HEK293 (cell line): ENCODE results near the gene MED13L.

ENCODE experiments used
- CTCF ChIA-PET: fragments of 350-600 bp; formaldehyde crosslinking; extraction: SDS; loops from one replicate; lab custom pipeline; 2021; ENCODE audit warnings: antibody characterized with exemption; lab: Yijun Ruan, JAX
- POLR2A ChIA-PET: fragments of 300-600 bp; formaldehyde crosslinking; extraction: SDS; loops from one replicate; lab custom pipeline; 2020; ENCODE audit warnings: antibody characterized with exemption, inconsistent platforms; lab: Yijun Ruan, JAX
- H3K27ac ChIP-seq: fragments of 200-500 bp; sonication (Bioruptor generic); 2 replicates; pipeline ENCODE4 v1.5.1; 2014; ENCODE audit warnings: low read depth, low read length, control low read depth, inconsistent platforms; ENCODE audit errors: extremely low read depth
- H3K36me3 ChIP-seq, 2 experiments: fragments of 200-500 bp in 1 of 2; sonication (Bioruptor generic) in 1 of 2; 1 replicate in 1 of 2; 2 replicates in 1 of 2; pipeline ENCODE4 v1.5.1; 2014 to 2017; ENCODE audit warnings: inconsistent platforms in 2 of 2, low read length in 2 of 2; ENCODE audit not compliant: control insufficient read depth in 2 of 2, insufficient read depth in 1 of 2
- H3K4me1 ChIP-seq: fragments of 200-500 bp; sonication (Bioruptor generic); 2 replicates; pipeline ENCODE4 v1.5.1; 2014; ENCODE audit warnings: mild to moderate bottlenecking, low read length, inconsistent platforms; ENCODE audit not compliant: control insufficient read depth, insufficient read depth
- H3K4me3 ChIP-seq: 2 replicates; pipeline ENCODE4 v1.5.1; 2011; ENCODE audit warnings: low read depth, mild to moderate bottlenecking, control low read depth, low read length, moderate library complexity
- H3K9me3 ChIP-seq: fragments of 200-500 bp; sonication (Bioruptor generic); 2 replicates; pipeline ENCODE4 v1.5.1; 2014; ENCODE audit warnings: low read depth, low read length, inconsistent platforms; ENCODE audit not compliant: control insufficient read depth, insufficient read depth
- BCL11B ChIP-seq: fragments of 450-650 bp; formaldehyde crosslinking; IDR thresholded peaks from 2 replicates; pipeline ENCODE4 v1.5.1; 2016; ENCODE audit warnings: low read depth, missing biosample characterization, missing genetic modification characterization
- FEZF1 ChIP-seq: fragments of 450-650 bp; formaldehyde crosslinking; IDR thresholded peaks from 2 replicates; pipeline ENCODE4 v1.5.1; 2016; ENCODE audit warnings: missing biosample characterization, missing genetic modification characterization
- KLF17 ChIP-seq: fragments of 450-650 bp; formaldehyde crosslinking; IDR thresholded peaks from 2 replicates; pipeline ENCODE4 v1.5.1; 2016; ENCODE audit warnings: missing biosample characterization, missing genetic modification characterization
- KLF7 ChIP-seq: fragments of 450-650 bp; formaldehyde crosslinking; IDR thresholded peaks from 2 replicates; pipeline ENCODE4 v1.5.1; 2016; ENCODE audit warnings: missing biosample characterization, missing genetic modification characterization, borderline replicate concordance
- OSR2 ChIP-seq: fragments of 450-650 bp; formaldehyde crosslinking; IDR thresholded peaks from 2 replicates; pipeline ENCODE4 v1.5.1; 2016; ENCODE audit warnings: missing biosample characterization, missing genetic modification characterization
- PRDM6 ChIP-seq: fragments of 450-650 bp; formaldehyde crosslinking; IDR thresholded peaks from 2 replicates; pipeline ENCODE4 v1.5.1; 2017; ENCODE audit warnings: missing biosample characterization, missing genetic modification characterization
- SP3 ChIP-seq: fragments of 450-650 bp; formaldehyde crosslinking; IDR thresholded peaks from 2 replicates; pipeline ENCODE4 v1.5.1; 2016; ENCODE audit warnings: missing biosample characterization, missing genetic modification characterization
- YY1 ChIP-seq: fragments of 450-650 bp; formaldehyde crosslinking; IDR thresholded peaks from 2 replicates; pipeline ENCODE4 v1.5.1; 2018; ENCODE audit warnings: missing biosample characterization, missing genetic modification characterization
- YY2 ChIP-seq: fragments of 450-650 bp; formaldehyde crosslinking; IDR thresholded peaks from 2 replicates; pipeline ENCODE4 v1.5.1; 2016; ENCODE audit warnings: missing biosample characterization, missing genetic modification characterization
- ZBTB11 ChIP-seq: fragments of 450-650 bp; formaldehyde crosslinking; conservative IDR thresholded peaks from 2 replicates; pipeline ENCODE4 v1.5.1; 2016; ENCODE audit warnings: low read depth, missing biosample characterization, missing genetic modification characterization
- ZBTB17 ChIP-seq: fragments of 450-650 bp; formaldehyde crosslinking; IDR thresholded peaks from 2 replicates; pipeline ENCODE4 v1.5.1; 2016; ENCODE audit warnings: missing biosample characterization, missing genetic modification characterization
- ZNF146 ChIP-seq: fragments of 450-650 bp; formaldehyde crosslinking; IDR thresholded peaks from 2 replicates; pipeline ENCODE4 v1.5.1; 2016; ENCODE audit warnings: missing biosample characterization, missing genetic modification characterization
- ZNF223 ChIP-seq: fragments of 450-650 bp; formaldehyde crosslinking; IDR thresholded peaks from 2 replicates; pipeline ENCODE4 v1.5.1; 2016; ENCODE audit warnings: missing biosample characterization, missing genetic modification characterization
- ZNF23 ChIP-seq: fragments of 450-650 bp; formaldehyde crosslinking; IDR thresholded peaks from 2 replicates; pipeline ENCODE4 v1.5.1; 2016; ENCODE audit warnings: missing biosample characterization, missing genetic modification characterization, borderline replicate concordance
- ZNF24 ChIP-seq: fragments of 450-650 bp; formaldehyde crosslinking; IDR thresholded peaks from 2 replicates; pipeline ENCODE4 v1.5.1; 2016; ENCODE audit warnings: missing biosample characterization, missing genetic modification characterization
- ZNF280D ChIP-seq: fragments of 450-650 bp; formaldehyde crosslinking; IDR thresholded peaks from 2 replicates; pipeline ENCODE4 v1.5.1; 2016; ENCODE audit warnings: missing biosample characterization, missing genetic modification characterization
- ZNF341 ChIP-seq: fragments of 450-650 bp; formaldehyde crosslinking; IDR thresholded peaks from 2 replicates; pipeline ENCODE4; 2016; ENCODE audit warnings: low read depth, missing biosample characterization, missing genetic modification characterization
- ZNF350 ChIP-seq: fragments of 450-650 bp; formaldehyde crosslinking; IDR thresholded peaks from 2 replicates; pipeline ENCODE4 v1.5.0; 2017; ENCODE audit warnings: missing biosample characterization, mild to moderate bottlenecking, missing genetic modification characterization
- ZNF530 ChIP-seq: fragments of 450-650 bp; formaldehyde crosslinking; IDR thresholded peaks from 2 replicates; pipeline ENCODE4 v1.5.1; 2016; ENCODE audit warnings: low read depth, missing biosample characterization, missing genetic modification characterization
- ZNF558 ChIP-seq: fragments of 450-650 bp; formaldehyde crosslinking; IDR thresholded peaks from 2 replicates; pipeline ENCODE4 v1.5.1; 2016; ENCODE audit warnings: missing biosample characterization, missing genetic modification characterization
- ZNF600 ChIP-seq: fragments of 450-650 bp; formaldehyde crosslinking; IDR thresholded peaks from 2 replicates; pipeline ENCODE4 v1.5.1; 2016; ENCODE audit warnings: missing biosample characterization, missing genetic modification characterization
- ZNF645 ChIP-seq: fragments of 450-650 bp; formaldehyde crosslinking; IDR thresholded peaks from 2 replicates; pipeline ENCODE4; 2016; ENCODE audit warnings: missing biosample characterization, missing genetic modification characterization
- ZNF670 ChIP-seq: fragments of 450-650 bp; formaldehyde crosslinking; IDR thresholded peaks from 2 replicates; pipeline ENCODE4 v1.5.1; 2016; ENCODE audit warnings: missing biosample characterization, missing genetic modification characterization, low read depth
- ZNF704 ChIP-seq: fragments of 450-650 bp; formaldehyde crosslinking; IDR thresholded peaks from 2 replicates; pipeline ENCODE4 v1.5.1; 2016; ENCODE audit warnings: missing biosample characterization, missing genetic modification characterization
- ZSCAN23 ChIP-seq: fragments of 450-650 bp; formaldehyde crosslinking; IDR thresholded peaks from 2 replicates; pipeline ENCODE4 v1.5.1; 2016; ENCODE audit warnings: missing biosample characterization, missing genetic modification characterization
- TF ChIP-seq, protein P1 (sequence below): fragments of 450-650 bp; formaldehyde crosslinking; IDR thresholded peaks from 2 replicates; pipeline ENCODE4 v1.5.1; 2016; ENCODE audit warnings: missing biosample characterization, missing genetic modification characterization

The MED13L gene

GRCh38 chr12:116233669-116234068 lies 43.8 kb downstream of the MED13L start:
- Histone ChIP-seq H3K4me1 (peaks cover 31% of the 10 kb centered on the region), H3K27ac (no peak overlapping the region), H3K4me3 (no peak overlapping the region), H3K36me3 (no peaks in the 10 kb centered on the region; a peak in 1 of 3 replicates), H3K9me3 (no peaks in the 10 kb centered on the region)
- ChIA-PET CTCF (interaction anchor here (0.6 to 0.7 kb wide), 2 partner anchors 28 to 393 kb away, joined by 3 read pairs; no protein-coding TSS in a partner anchor), POLR2A (no interaction called here)
- peak; percentile 70 for TF ChIP-seq OSR2
- no peak for TF ChIP-seq ZNF645 (tag by site-specific recombination)
- no peak for TF ChIP-seq ZBTB11 (tag by site-specific recombination)
- no peak for TF ChIP-seq ZNF341 (tag by site-specific recombination)
- TF ChIP-seq FEZF1 (tag by site-specific recombination) = peak; percentile 48
- no peak for TF ChIP-seq YY2
- TF ChIP-seq ZNF600 = no peak
- TF ChIP-seq SP3 (tag by site-specific recombination) = no peak
- TF ChIP-seq ZNF670 = no peak
- TF ChIP-seq ZNF558 (tag by site-specific recombination) = 0 out of 2 replicates have a peak, but pooled peaks have one; percentile 31
- TF ChIP-seq ZNF23 (tag by site-specific recombination) = no peak
- TF ChIP-seq ZNF146 (tag by site-specific recombination) = no peak
- TF ChIP-seq ZNF530 (tag by site-specific recombination) = no peak
- TF ChIP-seq BCL11B (tag by site-specific recombination) = no peak
- TF ChIP-seq, protein P1, sequence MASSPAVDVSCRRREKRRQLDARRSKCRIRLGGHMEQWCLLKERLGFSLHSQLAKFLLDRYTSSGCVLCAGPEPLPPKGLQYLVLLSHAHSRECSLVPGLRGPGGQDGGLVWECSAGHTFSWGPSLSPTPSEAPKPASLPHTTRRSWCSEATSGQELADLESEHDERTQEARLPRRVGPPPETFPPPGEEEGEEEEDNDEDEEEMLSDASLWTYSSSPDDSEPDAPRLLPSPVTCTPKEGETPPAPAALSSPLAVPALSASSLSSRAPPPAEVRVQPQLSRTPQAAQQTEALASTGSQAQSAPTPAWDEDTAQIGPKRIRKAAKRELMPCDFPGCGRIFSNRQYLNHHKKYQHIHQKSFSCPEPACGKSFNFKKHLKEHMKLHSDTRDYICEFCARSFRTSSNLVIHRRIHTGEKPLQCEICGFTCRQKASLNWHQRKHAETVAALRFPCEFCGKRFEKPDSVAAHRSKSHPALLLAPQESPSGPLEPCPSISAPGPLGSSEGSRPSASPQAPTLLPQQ (tag by site-specific recombination) = no peak
- TF ChIP-seq ZNF24 (tag by site-specific recombination) = no peak
- TF ChIP-seq YY1 = no peak
- TF ChIP-seq ZNF704 = no peak
- no peak for TF ChIP-seq ZNF350 (tag by site-specific recombination)
- no peak for TF ChIP-seq KLF7
- TF ChIP-seq ZBTB17 (tag by site-specific recombination) = peak; percentile 13; the same call in 1 of the 2 replicates
- TF ChIP-seq ZSCAN23 (tag by site-specific recombination) = no peak
- TF ChIP-seq PRDM6 (tag by site-specific recombination) = peak; percentile 99
- no peak for TF ChIP-seq ZNF223 (tag by site-specific recombination)
- no peak for TF ChIP-seq KLF17
- no peak for TF ChIP-seq ZNF280D (tag by site-specific recombination)
